Epithelial cell of proximal tubule (primary cell): ENCODE data around the gene HDDC3. TPM values are rescaled to one million over a fixed set of nuclear protein-coding genes. Genes with fewer than 3 reads are reported as not detected.
A peak's percentile ranks its signal among the peaks of the same experiment; 100 is the strongest.

ENCODE experiments used
- DNase-seq: peaks from one replicate; pipeline ENCODE4 v3.0.0-alpha.2; 2011; ENCODE audit warnings: low read depth
- H3K4me3 ChIP-seq: 2 replicates; pipeline ENCODE4 v1.5.1; 2011; ENCODE audit warnings: low read depth, mild to moderate bottlenecking, low read length
- total RNA-seq: library from RNA; depleted of rRNA; stranded (reverse); fragments of >200 nt; gene quantifications from 2 replicates; pipeline ENCODE4 v1.2.3, GENCODE V29; 2015
- TF ChIP-seq, protein P1 (sequence below): conservative IDR thresholded peaks from 2 replicates; pipeline ENCODE4 v1.5.1; 2012; ENCODE audit warnings: low read depth, mild to moderate bottlenecking, low read length

HDDC3 gene
- total RNA-seq, 1 donor from 2014 or later: 28.5 TPM

DNA sequence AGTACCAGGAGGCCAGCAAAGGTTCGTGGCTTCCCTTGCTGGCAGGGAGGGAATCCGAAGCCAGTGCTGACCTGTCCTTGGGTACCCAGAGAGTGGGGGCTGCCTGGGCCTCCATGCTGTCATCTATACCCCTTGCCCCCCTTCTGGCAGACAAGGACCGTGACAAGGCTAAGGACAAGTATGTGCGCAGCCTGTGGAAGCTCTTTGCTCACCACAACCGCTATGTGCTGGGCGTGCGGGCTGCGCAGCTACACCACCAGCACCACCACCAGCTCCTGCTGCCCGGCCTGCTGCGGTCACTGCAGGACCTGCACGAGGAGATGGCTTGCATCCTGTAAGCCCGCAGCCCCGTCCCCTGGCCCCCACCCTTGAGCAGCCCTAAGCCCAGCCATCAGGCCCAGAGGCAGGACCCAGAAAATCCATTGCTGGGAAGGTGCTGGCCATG is 45.3 kb downstream of the HDDC3 start:
- no peak for DNase-seq
- TF ChIP-seq, protein P1, sequence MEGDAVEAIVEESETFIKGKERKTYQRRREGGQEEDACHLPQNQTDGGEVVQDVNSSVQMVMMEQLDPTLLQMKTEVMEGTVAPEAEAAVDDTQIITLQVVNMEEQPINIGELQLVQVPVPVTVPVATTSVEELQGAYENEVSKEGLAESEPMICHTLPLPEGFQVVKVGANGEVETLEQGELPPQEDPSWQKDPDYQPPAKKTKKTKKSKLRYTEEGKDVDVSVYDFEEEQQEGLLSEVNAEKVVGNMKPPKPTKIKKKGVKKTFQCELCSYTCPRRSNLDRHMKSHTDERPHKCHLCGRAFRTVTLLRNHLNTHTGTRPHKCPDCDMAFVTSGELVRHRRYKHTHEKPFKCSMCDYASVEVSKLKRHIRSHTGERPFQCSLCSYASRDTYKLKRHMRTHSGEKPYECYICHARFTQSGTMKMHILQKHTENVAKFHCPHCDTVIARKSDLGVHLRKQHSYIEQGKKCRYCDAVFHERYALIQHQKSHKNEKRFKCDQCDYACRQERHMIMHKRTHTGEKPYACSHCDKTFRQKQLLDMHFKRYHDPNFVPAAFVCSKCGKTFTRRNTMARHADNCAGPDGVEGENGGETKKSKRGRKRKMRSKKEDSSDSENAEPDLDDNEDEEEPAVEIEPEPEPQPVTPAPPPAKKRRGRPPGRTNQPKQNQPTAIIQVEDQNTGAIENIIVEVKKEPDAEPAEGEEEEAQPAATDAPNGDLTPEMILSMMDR: no peak
- H3K4me3 ChIP-seq: no peak overlapping the region

DNA sequence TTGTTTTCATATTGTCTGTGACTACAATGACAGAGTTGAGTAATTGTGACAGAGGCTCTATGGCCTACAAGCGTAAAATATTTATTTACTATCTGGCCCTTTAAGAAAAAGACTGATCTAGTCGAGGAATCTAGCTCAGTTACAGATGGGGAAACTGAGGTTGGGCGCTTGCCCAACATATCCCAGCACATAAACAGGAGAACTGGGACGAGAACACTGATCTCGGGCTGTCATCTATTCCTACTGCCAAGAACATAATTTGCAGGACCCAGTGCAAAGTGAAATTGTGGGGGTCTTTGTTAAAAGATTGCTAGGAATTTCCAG is 46.1 kb downstream of the HDDC3 start:
- TF ChIP-seq, protein P1: no peak
- no peak for DNase-seq
- H3K4me3 ChIP-seq: no peak overlapping the region

DNA sequence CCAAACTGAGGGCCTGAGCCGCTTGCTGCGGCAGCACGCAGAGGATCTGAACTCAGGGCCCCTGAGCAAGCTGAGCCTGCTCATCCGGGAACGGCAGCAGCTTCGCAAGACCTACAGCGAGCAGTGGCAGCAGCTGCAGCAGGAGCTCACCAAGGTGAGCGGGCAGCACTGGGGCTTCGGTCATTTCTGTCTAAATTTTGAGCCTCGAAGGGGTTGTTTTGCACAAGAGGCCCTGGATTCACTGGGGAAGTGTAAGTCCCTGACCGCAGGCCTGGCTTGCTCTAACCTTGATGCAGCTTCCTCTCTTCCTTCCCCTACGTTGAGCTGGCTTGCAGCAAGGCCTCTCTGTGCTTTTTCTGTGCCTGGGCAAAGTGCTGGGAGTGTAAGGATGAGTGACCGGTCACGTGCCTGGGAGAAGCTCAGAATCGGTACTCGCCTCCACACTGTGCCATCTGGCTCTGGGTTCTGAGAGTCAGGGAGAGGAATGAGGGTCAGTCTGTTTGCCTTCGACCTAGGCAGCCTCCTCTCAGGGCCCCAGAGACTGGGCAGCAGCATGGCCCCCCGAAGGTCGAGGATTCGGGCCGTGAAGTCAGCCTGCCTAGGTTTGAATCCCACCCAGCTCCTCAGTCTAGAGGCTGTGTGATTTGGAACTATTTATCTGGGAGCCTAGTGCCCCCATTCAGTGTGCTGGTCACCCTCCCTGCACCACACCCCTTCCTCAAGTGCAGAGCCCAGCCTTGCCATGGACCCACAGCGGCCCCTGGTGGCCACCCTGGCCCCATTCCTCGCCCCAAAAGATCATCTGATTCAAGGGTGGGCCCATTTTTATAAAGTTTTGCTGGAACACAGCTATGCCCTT is 46.7 kb downstream of the HDDC3 start:
- TF ChIP-seq, protein P1: peak; percentile 100
- no peak overlapping the region for H3K4me3 ChIP-seq
- no peak for DNase-seq

DNA sequence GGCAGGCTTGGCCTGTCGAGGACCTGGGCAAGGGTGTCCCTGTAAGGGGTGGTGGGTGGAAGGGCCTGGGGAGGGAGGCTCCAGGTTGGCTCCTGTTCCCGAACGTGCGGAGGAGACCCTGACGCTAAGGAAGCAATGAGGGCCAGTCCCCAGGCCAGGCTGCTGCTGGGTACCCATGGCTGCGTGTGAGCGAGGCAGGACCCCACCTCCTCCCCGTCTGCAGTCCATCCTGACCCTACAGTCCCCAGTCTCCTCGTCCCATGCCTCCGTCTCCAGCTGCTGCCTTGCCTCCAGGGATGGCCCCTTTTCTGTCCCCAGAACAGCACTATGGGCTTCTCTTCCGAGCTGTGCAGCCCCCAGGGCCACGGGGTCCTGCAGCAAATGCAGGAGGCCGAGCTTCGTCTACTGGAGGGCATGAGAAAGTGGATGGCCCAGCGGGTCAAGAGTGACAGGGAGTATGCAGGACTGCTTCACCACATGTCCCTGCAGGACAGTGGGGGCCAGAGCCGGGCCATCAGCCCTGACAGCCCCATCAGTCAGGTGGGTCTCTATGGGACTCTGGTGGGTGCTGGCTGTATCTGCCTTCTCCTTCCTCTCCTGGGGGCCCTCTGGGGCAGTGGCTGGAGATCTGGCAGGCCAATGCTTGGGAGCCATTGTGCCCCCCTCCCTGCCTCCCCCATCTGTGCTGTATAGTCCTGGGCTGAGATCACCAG is 47.5 kb downstream of the HDDC3 start:
- TF ChIP-seq, protein P1: no peak
- DNase-seq: no peak
- H3K4me3 ChIP-seq: peak overlapping the region; percentile 33

DNA sequence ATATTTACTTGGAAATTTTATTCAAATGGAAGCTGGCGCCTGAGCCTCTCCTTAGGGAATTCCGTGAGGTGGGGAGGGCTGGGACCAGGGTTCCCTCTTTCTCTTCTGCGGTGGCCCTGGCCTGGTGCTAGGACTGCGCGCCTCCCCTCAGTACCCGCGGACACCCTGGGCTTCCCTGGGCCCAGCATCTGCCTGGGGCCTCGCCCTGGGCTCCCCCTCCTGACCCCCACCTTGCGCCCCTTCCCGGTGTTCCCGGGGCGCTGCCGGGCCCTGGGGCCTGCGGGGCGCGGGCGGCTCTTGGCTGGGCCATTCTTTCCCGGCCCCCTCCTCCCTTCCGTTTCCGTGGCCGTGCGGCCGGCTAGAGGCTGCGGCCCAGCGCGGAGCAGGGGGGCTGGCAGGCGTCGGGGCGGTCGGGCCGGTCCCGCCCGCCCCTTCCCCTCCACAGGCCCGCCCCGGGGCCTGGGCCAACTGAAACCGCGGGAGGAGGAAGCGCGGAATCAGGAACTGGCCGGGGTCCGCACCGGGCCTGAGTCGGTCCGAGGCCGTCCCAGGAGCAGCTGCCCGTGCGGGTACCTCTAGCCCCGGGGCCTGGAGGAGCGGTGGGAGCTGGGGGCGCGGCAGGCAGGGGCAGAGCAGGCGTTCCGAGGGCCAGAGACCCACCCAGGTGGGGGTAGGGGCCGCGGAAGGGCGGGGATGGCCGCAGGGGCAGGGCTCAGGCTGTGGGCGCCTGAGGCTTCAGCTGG is 48.2 kb downstream of the HDDC3 start, which contains the start of gene FES:
Gene FES, plus strand, starts transcription at position 529 of the 743 bp plus-strand sequence. CDS start 542 bp downstream, outside the sequence.
- DNase-seq: no peak
- peak within 1 kb of the TSS; percentile 33 for H3K4me3 ChIP-seq
- TF ChIP-seq, protein P1: no peak

DNA sequence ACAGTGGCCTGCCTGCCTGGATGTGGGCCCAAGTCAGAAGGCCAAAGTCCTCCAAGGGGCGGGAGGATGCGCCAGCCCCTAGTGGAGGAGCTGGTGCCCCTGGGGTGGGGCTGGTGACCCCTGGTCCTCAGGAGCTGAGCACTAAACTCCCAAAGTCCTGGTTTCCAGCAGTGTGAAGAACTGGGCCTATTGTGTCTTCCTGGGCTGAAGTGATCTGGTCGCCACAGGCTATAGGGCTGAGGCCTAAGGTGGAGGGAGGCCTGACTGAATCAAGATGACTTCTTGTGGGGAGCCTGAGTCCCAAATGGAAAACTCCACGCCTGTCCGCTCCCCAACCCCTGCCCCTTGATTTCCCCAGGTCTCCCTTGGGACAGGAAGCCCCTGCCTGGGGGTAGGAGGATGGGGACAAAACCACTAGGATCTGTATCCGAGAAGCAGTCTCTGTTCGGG is 48.8 kb downstream of the HDDC3 start:
- TF ChIP-seq, protein P1: no peak
- DNase-seq: no peak
- H3K4me3 ChIP-seq: no peak overlapping the region
